Stimulated activated CD8-positive, alpha-beta memory T cell treated with anti-CD3 and anti-CD28 coated beads, Interleukin-2, amount 100 ng/mL, for 1 hour (primary cell): ENCODE data around the gene SDR42E1.
"Not testable (repeated sequence)": the region's sequence is repeated elsewhere in the genome, so short reads cannot be mapped to it uniquely, and the experiment has no call there.

ENCODE experiments used
- DNase-seq, 2 donors: peaks; one replicate each; pipeline ENCODE4 v3.0.0-alpha.2; 2020; ENCODE audit warnings: low read depth in 2 of 2

Gene SDR42E1

GRCh38 chr16:82005027-82005830, 6.0 kb downstream of the SDR42E1 start:
- no peak for DNase-seq

- DNase-seq: no peak
Observed at GRCh38 chr16:82004601-82005000, 6.7 kb downstream of the SDR42E1 start.

- no peak for DNase-seq
Observed at GRCh38 chr16:82002831-82003230, 8.4 kb downstream of the SDR42E1 start.

- DNase-seq: no peak
Observed at GRCh38 chr16:81997738-81998137, 13.5 kb downstream of the SDR42E1 start.

GRCh38 chr16:81996664-81997509, 14.4 kb downstream of the SDR42E1 start:
- no peak for DNase-seq

- no peak for DNase-seq
Observed at GRCh38 chr16:81995651-81996050, 15.6 kb downstream of the SDR42E1 start.

GRCh38 chr16:81994485-81994884, 16.8 kb downstream of the SDR42E1 start:
- DNase-seq: no peak

- no peak for DNase-seq
Observed at GRCh38 chr16:81992859-81993258, 18.4 kb downstream of the SDR42E1 start.

GRCh38 chr16:81987706-81988105, 23.6 kb downstream of the SDR42E1 start:
- DNase-seq: no peak

- DNase-seq: no peak
Observed at GRCh38 chr16:81987121-81987520, 24.1 kb downstream of the SDR42E1 start.

- not testable (repeated sequence) for DNase-seq
Observed at GRCh38 chr16:81977335-81977942, 33.8 kb downstream of the SDR42E1 start.

GRCh38 chr16:81975637-81976036, 35.6 kb downstream of the SDR42E1 start:
- no peak for DNase-seq

GRCh38 chr16:81973737-81974136, 37.5 kb downstream of the SDR42E1 start:
- DNase-seq: no peak

- no peak for DNase-seq
Observed at GRCh38 chr16:81971853-81972252, 39.4 kb downstream of the SDR42E1 start.

GRCh38 chr16:81967358-81967757, 43.9 kb downstream of the SDR42E1 start:
- DNase-seq: no peak

GRCh38 chr16:81964808-81965207, 46.5 kb downstream of the SDR42E1 start:
- no peak for DNase-seq

GRCh38 chr16:81956213-81956948, 54.9 kb downstream of the SDR42E1 start:
- DNase-seq: no peak

GRCh38 chr16:81951564-81951963, 59.7 kb downstream of the SDR42E1 start:
- no peak for DNase-seq

- no peak for DNase-seq
Observed at GRCh38 chr16:81946206-81946605, 65.1 kb downstream of the SDR42E1 start.

GRCh38 chr16:81945665-81946064, 65.6 kb downstream of the SDR42E1 start:
- no peak for DNase-seq

GRCh38 chr16:81942007-81942601, 69.2 kb downstream of the SDR42E1 start:
- no peak for DNase-seq
